ENCODE results near the gene RWDD4. TPM values are rescaled to one million over a fixed set of nuclear protein-coding genes. Genes with fewer than 3 reads are reported as not detected.

Gene RWDD4
- total and polyA plus RNA-seq, 9 of the 15 experiments (the other 6 are each of a cell fraction or from before 2014, with no cell fraction given): 8.4 to 32.5 (median 24.2) TPM

GRCh38 chr4:183632689-183633088 lies 26.3 kb downstream of the RWDD4 start (continued):
- TF ChIP-seq E2F6 (IDR thresholded peaks at IDR 0.05; ENCODE audit: borderline replicate concordance in 1 of 2, extremely low read depth in 1 of 2, insufficient read depth in 1 of 2, insufficient read length in 1 of 2, low read depth in 1 of 2, low read length in 1 of 2, poor library complexity in 1 of 2, severe bottlenecking in 1 of 2) (peak in 1 of 2 experiments; percentile 14), TAF1 (IDR thresholded peaks at IDR 0.05; ENCODE audit: control insufficient read depth, extremely low read depth, insufficient read depth, low read length, severe bottlenecking) (no peak), CXXC5 (CRISPR knock-in tag; IDR thresholded peaks at IDR 0.05) (0 out of 2 replicates have a peak, but pooled peaks have one; percentile 39), L3MBTL2 (IDR thresholded peaks at IDR 0.05) (0 out of 2 replicates have a peak, but pooled peaks have one; percentile 20), CTBP1 (IDR thresholded peaks at IDR 0.05; ENCODE audit: borderline replicate concordance) (no peak; the same call in 1 of the 2 replicates), ZBTB17 (CRISPR knock-in tag; IDR thresholded peaks at IDR 0.05) (no peak), PML (IDR thresholded peaks at IDR 0.05; ENCODE audit: low read length) (no peak), MECOM (CRISPR knock-in tag; IDR thresholded peaks at IDR 0.05) (peak; percentile 85; the same call in 1 of the 2 replicates), STAT5A (IDR thresholded peaks at IDR 0.05; ENCODE audit: borderline replicate concordance, low read length) (no peak), ZNF175 (CRISPR knock-in tag; IDR thresholded peaks at IDR 0.05; ENCODE audit: low read depth) (0 out of 2 replicates have a peak, but pooled peaks have one; percentile 30), SMC3 (conservative IDR thresholded peaks at IDR 0.05; ENCODE audit: insufficient read depth, low read depth, low read length) (no peak), BHLHE40 (IDR thresholded peaks at IDR 0.05; ENCODE audit: low read length) (peak; percentile 89), ZNF780A (CRISPR knock-in tag; IDR thresholded peaks at IDR 0.05) (no peak)
- TF ChIP-seq, protein P1, sequence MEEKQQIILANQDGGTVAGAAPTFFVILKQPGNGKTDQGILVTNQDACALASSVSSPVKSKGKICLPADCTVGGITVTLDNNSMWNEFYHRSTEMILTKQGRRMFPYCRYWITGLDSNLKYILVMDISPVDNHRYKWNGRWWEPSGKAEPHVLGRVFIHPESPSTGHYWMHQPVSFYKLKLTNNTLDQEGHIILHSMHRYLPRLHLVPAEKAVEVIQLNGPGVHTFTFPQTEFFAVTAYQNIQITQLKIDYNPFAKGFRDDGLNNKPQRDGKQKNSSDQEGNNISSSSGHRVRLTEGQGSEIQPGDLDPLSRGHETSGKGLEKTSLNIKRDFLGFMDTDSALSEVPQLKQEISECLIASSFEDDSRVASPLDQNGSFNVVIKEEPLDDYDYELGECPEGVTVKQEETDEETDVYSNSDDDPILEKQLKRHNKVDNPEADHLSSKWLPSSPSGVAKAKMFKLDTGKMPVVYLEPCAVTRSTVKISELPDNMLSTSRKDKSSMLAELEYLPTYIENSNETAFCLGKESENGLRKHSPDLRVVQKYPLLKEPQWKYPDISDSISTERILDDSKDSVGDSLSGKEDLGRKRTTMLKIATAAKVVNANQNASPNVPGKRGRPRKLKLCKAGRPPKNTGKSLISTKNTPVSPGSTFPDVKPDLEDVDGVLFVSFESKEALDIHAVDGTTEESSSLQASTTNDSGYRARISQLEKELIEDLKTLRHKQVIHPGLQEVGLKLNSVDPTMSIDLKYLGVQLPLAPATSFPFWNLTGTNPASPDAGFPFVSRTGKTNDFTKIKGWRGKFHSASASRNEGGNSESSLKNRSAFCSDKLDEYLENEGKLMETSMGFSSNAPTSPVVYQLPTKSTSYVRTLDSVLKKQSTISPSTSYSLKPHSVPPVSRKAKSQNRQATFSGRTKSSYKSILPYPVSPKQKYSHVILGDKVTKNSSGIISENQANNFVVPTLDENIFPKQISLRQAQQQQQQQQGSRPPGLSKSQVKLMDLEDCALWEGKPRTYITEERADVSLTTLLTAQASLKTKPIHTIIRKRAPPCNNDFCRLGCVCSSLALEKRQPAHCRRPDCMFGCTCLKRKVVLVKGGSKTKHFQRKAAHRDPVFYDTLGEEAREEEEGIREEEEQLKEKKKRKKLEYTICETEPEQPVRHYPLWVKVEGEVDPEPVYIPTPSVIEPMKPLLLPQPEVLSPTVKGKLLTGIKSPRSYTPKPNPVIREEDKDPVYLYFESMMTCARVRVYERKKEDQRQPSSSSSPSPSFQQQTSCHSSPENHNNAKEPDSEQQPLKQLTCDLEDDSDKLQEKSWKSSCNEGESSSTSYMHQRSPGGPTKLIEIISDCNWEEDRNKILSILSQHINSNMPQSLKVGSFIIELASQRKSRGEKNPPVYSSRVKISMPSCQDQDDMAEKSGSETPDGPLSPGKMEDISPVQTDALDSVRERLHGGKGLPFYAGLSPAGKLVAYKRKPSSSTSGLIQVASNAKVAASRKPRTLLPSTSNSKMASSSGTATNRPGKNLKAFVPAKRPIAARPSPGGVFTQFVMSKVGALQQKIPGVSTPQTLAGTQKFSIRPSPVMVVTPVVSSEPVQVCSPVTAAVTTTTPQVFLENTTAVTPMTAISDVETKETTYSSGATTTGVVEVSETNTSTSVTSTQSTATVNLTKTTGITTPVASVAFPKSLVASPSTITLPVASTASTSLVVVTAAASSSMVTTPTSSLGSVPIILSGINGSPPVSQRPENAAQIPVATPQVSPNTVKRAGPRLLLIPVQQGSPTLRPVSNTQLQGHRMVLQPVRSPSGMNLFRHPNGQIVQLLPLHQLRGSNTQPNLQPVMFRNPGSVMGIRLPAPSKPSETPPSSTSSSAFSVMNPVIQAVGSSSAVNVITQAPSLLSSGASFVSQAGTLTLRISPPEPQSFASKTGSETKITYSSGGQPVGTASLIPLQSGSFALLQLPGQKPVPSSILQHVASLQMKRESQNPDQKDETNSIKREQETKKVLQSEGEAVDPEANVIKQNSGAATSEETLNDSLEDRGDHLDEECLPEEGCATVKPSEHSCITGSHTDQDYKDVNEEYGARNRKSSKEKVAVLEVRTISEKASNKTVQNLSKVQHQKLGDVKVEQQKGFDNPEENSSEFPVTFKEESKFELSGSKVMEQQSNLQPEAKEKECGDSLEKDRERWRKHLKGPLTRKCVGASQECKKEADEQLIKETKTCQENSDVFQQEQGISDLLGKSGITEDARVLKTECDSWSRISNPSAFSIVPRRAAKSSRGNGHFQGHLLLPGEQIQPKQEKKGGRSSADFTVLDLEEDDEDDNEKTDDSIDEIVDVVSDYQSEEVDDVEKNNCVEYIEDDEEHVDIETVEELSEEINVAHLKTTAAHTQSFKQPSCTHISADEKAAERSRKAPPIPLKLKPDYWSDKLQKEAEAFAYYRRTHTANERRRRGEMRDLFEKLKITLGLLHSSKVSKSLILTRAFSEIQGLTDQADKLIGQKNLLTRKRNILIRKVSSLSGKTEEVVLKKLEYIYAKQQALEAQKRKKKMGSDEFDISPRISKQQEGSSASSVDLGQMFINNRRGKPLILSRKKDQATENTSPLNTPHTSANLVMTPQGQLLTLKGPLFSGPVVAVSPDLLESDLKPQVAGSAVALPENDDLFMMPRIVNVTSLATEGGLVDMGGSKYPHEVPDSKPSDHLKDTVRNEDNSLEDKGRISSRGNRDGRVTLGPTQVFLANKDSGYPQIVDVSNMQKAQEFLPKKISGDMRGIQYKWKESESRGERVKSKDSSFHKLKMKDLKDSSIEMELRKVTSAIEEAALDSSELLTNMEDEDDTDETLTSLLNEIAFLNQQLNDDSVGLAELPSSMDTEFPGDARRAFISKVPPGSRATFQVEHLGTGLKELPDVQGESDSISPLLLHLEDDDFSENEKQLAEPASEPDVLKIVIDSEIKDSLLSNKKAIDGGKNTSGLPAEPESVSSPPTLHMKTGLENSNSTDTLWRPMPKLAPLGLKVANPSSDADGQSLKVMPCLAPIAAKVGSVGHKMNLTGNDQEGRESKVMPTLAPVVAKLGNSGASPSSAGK (IDR thresholded peaks at IDR 0.05): peak; percentile 38; the same call in 1 of the 2 replicates
- TF ChIP-seq, protein P2, sequence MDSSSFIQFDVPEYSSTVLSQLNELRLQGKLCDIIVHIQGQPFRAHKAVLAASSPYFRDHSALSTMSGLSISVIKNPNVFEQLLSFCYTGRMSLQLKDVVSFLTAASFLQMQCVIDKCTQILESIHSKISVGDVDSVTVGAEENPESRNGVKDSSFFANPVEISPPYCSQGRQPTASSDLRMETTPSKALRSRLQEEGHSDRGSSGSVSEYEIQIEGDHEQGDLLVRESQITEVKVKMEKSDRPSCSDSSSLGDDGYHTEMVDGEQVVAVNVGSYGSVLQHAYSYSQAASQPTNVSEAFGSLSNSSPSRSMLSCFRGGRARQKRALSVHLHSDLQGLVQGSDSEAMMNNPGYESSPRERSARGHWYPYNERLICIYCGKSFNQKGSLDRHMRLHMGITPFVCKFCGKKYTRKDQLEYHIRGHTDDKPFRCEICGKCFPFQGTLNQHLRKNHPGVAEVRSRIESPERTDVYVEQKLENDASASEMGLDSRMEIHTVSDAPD (CRISPR knock-in tag; IDR thresholded peaks at IDR 0.05): no peak
